GM21717 (cell line): Measurements from ENCODE around the gene FBXO42.
"Not testable (repeated sequence)": the region's sequence is repeated elsewhere in the genome, so short reads cannot be mapped to it uniquely, and the experiment has no call there.

Experiments used
- ATAC-seq: cut with Tn5 transposase; IDR thresholded peaks from one replicate; pipeline ENCODE4 v1.9.1; 2021; ENCODE audit warnings: mild to moderate bottlenecking, moderate library complexity; ENCODE audit not compliant: unreplicated experiment

Gene FBXO42

DNA sequence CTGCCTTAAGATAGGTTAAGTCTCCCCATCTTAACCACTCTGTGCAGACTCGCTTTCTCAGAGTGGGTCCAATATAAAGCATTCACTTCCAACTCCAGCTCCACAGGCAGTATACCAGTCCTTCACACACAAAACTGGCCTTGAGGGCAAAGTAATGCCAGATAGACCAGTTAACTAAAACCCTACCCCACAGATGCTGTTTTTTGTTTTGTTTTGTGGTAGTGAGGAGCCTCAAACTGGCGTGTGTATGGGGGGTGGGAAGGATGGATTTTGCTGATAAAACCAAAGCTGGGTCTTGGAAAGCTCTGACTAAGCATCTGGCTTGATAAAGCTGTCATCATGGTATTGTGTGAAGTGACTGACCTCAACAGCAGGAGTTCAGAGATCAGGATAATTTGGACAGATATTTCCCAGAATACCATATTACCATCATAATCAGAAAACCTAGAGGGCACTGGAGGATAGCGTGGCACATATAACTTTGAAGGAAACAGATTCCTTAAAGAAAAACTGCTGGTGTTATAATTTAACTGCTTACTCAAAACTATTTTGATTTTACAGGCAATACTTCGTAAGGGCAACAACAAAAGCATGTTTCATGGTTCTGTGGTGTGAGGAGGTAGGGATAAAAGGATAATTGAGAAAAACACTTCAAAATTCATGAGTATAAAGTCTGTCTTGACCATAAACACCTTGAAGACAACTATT lies 85.7 kb downstream of the FBXO42 start:
- no peak for ATAC-seq

DNA sequence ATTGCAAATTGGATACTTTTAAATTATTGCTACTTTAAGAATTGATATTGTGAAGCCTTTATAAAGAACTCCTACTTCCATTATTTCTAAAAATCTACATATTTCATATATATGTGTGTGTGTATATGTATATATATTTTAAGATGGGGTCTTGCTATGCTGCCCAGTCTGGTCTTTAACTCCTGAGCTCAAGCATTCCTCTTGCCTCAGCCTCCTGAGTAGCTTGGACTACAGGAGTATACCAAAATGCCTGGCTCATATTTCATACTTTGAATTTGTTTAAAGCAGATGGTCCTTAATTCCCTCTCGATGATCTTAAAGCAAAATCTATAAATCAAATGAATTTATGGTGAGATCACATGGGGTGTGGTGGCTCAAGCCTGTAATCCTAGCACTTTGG lies 90.2 kb downstream of the FBXO42 start:
- no peak for ATAC-seq

DNA sequence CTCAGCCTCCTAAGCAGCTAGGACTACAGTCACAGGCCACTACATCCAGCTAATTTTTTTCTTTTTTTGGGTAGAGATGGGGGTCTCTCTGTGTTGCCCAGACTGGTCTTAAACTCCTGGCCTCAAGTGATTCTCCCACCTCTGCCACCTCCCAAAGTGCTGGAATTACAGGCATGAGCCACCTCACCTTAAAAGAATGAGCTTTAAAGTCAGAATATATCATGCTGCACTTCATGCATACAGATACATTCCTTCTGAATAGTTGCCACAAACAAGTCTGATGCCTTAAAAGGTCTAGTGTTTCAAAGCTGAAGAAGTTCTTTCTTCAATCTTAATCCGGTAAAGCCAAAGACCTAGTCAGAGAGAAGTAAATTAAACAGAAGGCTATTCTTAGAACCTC lies 91.5 kb downstream of the FBXO42 start:
- ATAC-seq: no peak

DNA sequence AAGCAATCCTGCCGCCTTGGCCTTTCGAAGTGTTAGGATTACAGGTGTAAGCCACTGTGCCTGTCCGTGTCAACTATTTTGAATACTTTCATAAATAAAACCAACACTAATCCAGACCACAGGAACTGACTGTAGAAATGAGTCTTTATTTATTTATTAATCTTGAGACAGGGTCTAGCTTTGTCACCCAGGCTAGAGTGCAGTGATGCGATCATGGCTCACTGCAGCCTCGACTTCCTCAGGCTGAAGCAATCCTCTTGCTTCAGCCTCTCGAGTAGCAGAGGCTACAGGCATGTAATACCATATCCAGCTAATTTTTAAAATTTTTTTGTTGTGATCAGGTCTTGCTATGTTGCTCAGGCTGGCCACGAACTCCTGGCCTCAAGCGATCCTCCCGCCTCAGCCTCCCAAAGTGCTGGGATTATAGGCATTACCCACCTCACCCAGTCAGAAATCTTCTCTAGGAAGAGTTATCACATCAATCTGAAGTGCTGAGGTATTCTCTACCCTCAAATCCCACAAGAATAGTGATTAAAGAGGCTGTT lies 93.6 kb downstream of the FBXO42 start:
- no peak for ATAC-seq

DNA sequence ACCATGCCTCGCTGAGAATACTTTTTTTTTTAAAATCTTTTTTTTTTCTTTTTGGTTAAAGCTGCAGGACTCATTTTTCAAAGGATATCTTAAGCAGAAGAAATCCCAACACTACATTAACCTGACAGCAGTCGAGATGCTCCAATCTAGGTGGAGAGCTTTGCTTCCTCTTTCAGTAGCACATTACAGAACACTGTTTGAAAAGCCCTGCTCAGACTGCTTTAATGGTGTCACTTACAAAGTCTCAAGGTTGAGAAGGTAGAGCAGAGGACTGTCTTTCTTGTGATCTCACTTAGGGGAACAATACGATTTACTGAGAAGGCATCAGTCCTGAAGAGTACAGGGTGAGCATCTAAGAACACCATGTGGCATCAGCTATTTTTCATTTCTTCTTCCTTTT lies 94.3 kb downstream of the FBXO42 start:
- no peak for ATAC-seq

DNA sequence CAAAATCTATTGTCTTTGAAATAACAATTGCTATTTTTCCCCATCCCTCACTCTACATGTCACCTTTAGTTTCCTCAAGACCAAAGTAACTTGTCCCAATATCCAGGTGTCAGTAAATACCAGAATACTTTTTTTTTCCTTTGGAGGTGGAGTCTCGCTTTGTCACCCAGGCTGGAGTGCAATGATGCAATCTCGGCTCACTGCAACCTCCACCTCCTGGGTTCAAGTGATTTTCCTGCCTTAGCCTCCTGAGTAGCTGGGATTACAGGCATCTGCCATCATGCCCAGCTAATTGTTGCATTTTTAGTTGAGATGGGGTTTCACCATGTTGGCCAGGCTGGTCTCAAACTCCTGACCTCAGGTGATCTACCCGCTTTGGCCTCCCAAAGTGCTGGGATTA lies 94.7 kb downstream of the FBXO42 start:
- ATAC-seq: not testable (repeated sequence)

DNA sequence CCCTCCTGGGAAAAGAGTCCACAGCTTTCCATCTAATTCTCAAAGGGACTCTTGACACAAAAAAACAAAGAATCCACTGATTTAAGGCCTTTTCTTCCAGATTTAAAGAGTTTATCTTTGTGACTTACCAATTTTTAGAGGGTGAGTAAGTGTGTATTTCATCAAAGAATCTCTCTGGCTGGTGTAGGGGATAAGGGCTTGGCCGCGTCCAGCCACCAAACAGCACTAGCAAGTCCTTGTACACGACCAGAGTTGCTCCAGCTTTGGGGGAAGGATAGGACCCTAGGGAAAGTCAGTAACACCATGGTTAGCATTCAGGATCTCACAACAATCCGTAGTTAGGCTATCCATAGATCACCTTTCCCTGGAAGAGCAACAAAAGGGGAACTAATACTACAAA lies 95.8 kb downstream of the FBXO42 start:
- no peak for ATAC-seq

DNA sequence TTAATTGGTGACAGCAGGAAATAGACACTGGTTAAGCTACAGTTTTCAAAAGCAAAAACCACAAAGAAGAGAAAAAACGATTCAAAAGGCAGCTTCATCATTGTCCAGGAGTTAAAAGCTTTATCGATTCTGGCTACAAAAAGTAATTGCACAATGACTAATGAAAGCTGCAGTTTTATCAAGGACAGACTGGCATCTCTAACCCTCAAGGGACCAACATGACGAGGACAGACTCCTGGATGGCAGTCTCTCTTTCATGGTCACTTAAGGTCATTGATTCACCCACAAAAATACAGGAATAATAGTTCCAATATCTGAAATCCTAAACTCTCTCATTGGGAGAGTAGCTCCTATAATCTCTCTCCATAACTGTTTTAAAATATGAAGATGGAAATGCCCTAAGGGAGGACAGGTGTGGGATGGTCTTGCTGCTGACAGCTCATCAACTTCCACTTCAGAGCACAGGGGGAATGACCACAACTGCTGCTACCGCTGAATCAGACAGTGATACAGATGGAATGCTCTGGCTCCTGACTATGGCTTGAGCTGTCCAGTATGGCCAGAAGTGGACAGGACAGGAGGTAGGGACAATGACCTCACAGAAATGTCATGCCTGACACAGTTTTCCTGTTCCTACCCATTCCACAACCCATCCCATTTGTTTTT lies 97.9 kb downstream of the FBXO42 start:
- no peak for ATAC-seq

DNA sequence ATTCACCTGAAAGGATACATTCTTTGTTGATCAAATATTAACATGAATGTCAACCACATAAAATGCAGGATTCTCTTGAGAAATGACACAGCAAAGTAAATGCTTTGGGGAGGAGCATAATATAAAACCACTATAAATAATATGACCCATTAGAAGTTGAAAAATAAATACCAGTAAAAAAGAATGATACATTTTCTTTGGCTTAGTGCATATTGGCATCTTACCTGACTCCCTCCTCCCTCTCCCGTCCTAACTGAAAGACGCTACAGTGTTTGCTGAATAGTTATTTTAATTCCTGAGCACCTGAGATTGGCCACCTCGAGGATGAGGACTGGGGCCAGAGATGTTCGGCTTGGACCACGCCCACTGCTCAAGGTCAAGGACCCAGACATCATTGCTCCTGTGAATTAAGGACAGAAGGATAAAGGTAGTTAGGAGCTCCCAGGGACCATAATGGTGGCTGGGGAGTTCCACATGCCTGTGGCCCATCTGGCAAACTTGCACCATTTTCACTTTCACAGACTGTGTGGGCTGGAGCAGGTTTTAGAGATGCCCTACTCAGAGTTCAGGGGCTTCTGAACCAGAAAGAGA lies 98.9 kb downstream of the FBXO42 start:
- no peak for ATAC-seq

DNA sequence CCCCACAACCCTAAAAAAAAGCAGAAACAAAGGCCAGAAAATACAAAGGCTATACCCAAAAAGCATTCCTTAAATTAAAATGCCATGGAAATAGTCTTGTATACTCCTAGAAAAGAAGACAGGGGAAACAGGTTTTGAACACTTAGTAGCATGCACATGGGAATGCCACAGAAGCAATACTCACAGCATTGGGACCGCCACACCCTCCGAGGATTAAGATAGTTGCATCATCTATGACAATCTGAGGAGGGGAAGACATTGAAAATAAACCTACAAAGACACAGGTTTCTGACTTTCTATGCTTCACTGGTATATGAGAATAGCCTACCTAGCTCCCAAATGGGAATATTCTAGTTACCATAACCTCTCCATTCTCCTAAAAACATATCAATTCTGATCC lies 99.4 kb downstream of the FBXO42 start:
- no peak for ATAC-seq

DNA sequence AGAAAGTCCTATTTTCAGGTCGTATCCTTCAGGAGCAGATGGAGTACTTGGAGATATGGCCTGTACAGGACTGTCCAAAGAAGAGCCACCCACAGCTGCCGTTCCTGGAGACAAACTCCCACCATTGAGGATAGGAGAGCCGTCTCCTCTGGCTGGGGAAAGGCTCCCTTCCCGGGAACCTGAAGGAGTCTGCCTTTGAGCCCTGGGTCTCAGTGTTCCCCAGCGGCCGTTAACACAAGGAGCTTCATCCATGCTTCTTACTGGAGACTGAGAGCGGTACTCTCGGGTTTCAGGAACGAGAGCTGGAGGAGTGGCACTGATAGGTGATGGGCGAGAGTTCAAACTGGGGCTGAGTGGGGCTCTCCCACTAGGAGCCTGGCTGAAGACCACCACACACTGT lies 100.9 kb downstream of the FBXO42 start:
- ATAC-seq: no peak

DNA sequence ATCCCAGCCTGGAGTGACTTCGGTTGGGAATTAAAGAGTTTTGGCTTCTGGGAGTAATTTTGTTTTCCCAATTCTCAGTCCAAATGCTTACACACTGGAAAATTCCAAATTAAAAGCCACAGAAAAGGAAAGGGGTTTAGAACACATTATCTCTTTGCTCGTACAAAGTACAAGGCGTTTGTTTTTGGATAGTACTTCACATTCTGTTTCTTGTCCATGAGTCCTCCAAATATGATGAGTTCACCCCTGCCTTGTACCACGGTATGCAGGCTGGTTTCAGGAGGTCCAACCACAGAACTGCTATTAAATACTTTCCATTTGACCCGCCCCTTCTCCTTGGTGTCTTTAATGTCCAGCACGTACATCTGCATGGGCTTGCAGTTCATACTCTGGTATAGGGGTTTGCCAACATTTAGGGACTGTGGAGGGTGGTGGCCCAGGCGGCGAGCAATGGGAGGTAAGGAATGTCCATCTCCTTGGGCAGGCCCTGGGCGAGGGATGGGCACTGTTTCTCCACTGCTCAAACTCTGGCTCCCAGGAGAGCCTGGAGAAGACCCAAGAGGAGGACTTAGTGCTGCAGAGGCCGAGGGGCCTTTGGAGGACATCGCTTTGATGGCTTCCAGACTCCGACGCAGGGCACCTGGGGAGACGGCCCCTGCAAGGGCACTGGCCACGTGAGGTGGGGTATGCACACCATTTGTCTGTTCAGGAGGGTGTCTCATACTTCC lies 101.6 kb downstream of the FBXO42 start:
- ATAC-seq: no peak

DNA sequence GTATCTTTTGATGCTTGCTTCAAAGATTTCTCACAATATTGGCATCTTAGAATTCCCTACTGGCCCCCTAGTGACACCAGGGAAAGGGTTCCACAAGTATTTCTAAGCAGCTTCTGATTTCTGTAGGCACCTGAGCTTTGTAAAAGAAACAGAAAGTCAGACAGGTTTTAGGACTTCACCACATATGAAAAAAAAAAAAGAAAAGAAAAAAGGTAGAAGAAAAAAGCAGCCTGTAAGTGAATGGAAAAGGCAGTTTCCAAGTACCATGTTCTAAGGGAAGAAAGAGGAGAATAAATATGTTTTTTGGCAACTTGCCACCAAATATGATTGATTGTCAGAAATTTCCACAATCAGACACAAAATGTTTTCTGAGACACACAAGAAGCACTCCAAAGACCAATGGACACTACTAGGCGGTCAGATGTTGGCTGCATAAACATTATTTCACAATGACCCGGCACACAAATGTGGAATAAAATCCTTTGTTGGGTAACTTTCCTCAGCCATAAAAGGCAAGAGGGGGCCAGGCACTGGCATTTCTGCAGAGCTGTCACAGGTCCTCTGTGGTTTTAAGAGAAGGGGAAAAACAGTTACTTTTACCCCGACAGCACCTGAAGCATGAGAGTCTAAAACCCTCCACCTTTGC lies 102.6 kb downstream of the FBXO42 start:
- no peak for ATAC-seq

DNA sequence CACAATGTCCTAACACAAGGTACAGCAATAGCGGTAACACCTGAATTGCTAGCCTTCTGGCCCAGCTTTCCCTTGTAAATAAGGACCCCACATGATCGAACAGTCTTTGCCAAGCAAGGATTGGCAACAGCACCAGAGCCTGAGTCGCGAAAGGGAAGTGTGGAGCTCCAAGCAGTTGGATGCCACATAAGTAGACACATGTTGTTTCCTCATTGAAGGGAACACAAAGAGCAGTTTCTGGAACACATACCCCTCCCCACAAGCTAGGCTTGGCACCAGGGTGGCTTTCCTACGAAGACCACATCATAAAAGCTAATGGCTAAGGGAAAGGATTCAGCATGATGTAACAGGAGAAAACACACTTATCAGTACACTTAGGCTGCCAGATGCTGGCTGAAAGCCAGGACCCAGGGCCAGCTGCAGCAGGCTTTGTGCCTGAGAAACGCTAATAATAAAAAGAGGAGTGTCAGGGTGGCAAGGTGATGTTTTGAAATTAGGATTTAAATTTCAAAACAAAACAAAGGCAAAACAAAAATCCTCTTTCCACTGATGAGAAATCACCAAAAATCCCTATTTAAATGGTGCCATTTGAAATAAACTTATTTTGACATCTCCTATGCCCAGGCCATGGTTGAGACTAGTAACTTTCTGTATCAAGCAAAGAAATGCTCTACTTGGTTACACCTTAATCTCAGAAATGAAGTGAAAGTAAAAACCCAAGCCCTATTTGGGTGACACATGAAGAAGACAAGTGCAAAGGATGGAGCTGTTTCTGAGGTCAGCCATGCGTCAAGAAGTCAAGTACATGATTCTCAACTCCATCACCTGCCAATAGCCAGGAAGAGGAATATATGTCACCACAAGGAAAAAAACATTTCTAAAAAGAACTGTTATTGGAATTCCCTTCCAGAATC lies 103.4 kb downstream of the FBXO42 start:
- peak; percentile 44 for ATAC-seq

DNA sequence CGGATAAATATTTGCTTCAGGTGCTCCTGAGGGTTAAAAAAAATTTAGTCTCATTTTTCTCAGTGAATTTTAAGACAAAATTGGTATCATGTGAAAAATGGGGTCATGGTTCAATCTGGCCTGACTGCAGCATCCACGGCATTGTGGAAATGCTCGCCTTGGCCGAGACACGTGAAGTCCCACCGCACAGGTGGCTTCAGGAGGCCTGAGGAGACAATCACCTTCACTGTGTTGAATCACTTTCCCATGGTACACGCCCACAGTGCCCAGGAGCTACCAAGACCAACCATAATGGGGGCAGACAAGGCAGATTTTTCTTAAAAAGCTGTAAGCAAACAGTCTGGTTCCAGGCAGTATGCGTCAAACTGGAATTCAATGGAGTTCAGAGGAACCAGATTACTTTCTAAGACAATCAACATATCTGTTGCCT lies 104.3 kb downstream of the FBXO42 start:
- no peak for ATAC-seq

DNA sequence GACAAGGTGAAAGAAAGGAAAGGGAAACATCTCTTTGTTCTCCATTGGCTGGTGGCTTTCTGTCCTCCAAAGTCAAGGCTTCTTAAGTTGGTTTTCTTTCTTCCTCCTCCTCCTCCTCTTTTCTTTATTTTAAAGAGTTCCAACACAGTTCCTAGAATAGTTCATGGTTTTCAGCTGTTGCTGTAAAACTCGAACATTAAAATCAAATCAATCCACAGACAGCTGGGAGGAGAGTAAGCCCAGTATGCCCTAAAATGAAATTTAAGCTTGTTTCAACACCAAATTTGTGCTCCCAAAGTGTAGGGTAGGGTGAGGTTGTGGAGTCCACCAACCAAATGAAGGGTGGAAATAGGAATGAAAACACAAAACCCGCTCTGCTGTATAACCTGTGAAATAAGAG lies 104.8 kb downstream of the FBXO42 start:
- no peak for ATAC-seq

DNA sequence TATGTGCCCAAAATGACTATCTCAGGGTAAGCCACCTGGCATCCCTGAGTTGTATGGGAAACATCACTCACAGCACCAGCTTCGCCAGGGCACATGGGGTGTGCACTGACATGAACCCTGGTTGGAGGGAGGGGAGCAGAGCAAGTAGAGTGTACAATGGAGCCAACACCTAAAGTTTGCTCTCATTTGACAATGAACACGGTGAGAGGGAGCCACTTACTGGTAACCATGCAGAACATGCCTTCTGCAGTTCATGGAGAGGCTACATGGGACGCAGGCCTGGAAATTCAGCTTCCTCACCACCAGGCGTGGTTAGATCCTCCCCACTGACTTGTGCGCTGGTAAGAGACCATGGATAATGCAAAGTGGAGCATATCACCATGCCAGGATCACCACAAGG lies 105.3 kb downstream of the FBXO42 start:
- no peak for ATAC-seq

DNA sequence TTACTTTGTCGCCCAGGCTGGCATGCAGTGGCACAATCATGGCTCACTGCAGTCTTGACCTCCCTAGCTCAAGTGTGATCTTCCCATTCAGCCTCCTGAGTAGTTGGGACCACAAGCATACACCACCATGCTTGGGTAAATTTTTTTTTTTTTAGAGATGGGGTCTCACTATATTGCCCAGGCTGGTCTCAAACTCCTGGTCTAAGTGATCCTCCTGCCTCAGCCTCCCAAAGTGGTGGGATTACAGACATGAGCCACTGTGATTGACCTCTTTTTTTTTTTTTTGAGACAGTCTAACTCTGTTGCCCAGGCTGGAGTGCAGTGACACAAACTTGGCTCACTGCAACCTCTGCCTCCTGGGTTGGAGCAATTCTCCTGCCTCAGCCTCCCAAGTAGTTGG lies 106.0 kb downstream of the FBXO42 start:
- ATAC-seq: not testable (repeated sequence)

DNA sequence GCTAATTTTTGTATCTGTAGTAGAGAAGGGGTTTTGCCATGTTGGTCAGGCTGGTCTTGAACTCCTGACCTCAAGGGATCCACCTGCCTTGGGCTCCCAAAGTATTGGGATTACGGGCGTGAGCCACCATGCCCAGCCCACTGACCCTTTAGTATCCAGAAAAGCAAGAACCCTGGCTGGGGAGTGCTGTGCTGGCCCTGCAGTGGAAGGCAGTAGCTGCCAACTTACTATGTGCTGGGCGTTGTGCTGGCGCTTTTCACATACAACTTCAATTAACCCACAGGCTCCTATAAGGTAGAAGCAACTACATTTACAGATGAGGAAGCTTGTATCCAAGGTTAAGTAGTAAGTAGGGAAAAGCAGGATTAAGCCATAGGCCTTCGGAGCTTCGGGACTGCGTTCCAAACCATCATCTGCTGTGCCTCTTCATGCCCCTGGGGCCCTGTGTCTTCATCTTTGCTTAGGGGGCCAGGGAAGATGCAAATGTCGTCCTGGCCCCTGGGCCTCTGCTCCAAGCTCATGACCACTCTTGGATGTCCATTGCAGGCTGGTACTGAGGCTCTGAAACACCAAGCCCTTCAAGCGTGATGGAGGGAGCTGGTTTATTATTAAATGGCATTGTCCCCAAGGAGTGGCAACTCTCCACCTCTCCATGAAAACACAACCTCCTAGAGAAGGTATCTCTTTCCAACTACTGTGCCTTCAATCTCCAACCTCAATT lies 106.6 kb downstream of the FBXO42 start:
- ATAC-seq: no peak
